ENCODE results near the gene KPNB1.

GRCh38 chr17:47634870-47635269 is 14.8 kb upstream of the KPNB1 start:
- TF ChIP-seq CHD1 (IDR thresholded peaks at IDR 0.05; ENCODE audit: low read depth, low read length) (no peak), TCF12 (IDR thresholded peaks at IDR 0.05; ENCODE audit: low read depth, low read length) (no peak), CTCF (IDR thresholded peaks at IDR 0.05; ENCODE audit: control extremely low read depth in 1 of 3, insufficient read depth in 1 of 3, low read depth in 1 of 3, low read length in 3 of 3) (no peak), CHD2 (IDR thresholded peaks at IDR 0.05; ENCODE audit: low read length) (no peak), EP300 (IDR thresholded peaks at IDR 0.05; ENCODE audit: borderline replicate concordance in 1 of 2, low read depth in 2 of 2, low read length in 2 of 2) (no peak)
